ENCODE data around the gene CDC73.

DNA sequence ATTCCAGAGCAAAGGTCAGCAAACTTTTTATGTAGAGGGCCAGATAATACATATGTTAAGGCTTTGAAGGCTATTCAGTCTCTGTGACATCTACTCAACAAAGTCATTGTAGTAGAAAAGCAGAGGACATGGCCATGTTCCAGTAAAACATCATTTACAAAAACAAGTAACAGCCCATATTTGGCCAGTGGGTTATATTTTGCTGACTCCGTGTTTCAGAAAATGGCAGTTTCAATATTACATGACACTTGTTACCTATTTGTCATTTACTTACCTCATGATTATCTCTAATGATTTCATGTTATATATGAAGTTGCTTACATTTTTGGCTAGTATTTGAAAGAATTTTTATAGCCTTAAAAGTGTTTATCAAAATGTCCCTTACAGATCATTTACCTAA lies 182.0 kb downstream of the CDC73 start:
- TF ChIP-seq CTCF (IDR thresholded peaks at IDR 0.05; ENCODE audit: low read depth, low read length) (no peak), EZH2phosphoT487 (IDR thresholded peaks at IDR 0.05; ENCODE audit: low read depth) (no peak)

All from OCI-LY3 (cell line).